Tibial artery (tissue), 4 donors: ENCODE results near the gene RAD50.

Source experiments
- DNase-seq, 2 donors: peaks; one replicate each; pipeline ENCODE4 v3.0.0-alpha.2; 2019
- H3K27ac ChIP-seq, 2 donors: fragments of 200-600 bp; sonication (generic) in 1 of 2; 1 replicate in 1 of 2; 2 replicates in 1 of 2; pipeline ENCODE4 v1.5.1; 2018 to 2019; ENCODE audit warnings: mild to moderate bottlenecking in 1 of 2
- H3K27me3 ChIP-seq, 2 donors: fragments of 200-600 bp; sonication (generic) in 1 of 2; one replicate each; pipeline versions ENCODE4 v1.5.1 to v1.6.0; 2016 to 2019
- H3K36me3 ChIP-seq, 3 donors: fragments of 200-600 bp; sonication (generic) in 2 of 3; one replicate each; pipeline ENCODE4 v1.5.1; 2016 to 2019; ENCODE audit warnings: mild to moderate bottlenecking in 2 of 3
- H3K4me1 ChIP-seq, 4 donors: fragments of 200-600 bp; sonication (generic) in 2 of 4; 1 replicate in 3 of 4; 2 replicates in 1 of 4; pipeline ENCODE4 v1.5.1; 2016 to 2019
- H3K4me3 ChIP-seq, 2 donors: fragments of 200-600 bp; sonication (generic) in 1 of 2; 1 replicate in 1 of 2; 2 replicates in 1 of 2; pipeline ENCODE4 v1.5.1; 2018 to 2019; ENCODE audit warnings: mild to moderate bottlenecking in 2 of 2
- H3K9me3 ChIP-seq, 3 donors: fragments of 200-600 bp; sonication (generic) in 1 of 3; one replicate each; pipeline ENCODE4 v1.5.1; 2016 to 2019
- CTCF ChIP-seq, 2 experiments: fragments of 200-600 bp in 1 of 2; fragments of 450-650 bp in 1 of 2; IDR thresholded peaks; one replicate each; pipeline ENCODE4 v1.5.1; 2017 to 2019; ENCODE audit warnings: antibody characterized with exemption in 2 of 2, mild to moderate bottlenecking in 1 of 2, moderate library complexity in 1 of 2
- intact Hi-C: fragments of 100-400 bp; cut with DNase I; formaldehyde crosslinking; loops from one replicate; pipeline ENCODE4 v1.15.0; 2023; ENCODE audit warnings: low total_unique reads

Gene RAD50

DNA sequence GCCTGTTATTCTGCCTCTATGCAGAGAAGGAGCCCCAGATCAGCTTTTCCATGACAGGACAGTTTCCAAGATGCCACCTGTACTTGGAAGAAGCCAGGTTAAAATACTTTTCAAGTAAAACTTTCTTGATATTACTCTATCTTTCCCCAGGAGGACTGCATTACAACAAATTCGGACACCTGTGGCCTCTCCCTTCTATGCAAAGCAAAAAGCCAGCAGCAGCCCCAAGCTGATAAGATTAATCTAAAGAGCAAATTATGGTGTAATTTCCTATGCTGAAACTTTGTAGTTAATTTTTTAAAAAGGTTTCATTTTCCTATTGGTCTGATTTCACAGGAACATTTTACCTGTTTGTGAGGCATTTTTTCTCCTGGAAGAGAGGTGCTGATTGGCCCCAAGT is 116.7 kb downstream of the RAD50 start:
- H3K27me3 ChIP-seq, result no peaks in the 10 kb centered on the region
- peak in 1 of 2 donors; percentile 15 for DNase-seq
- peak overlapping the region; percentile 57 to 82 for H3K27ac ChIP-seq
- TF ChIP-seq CTCF (IDR thresholded peaks at IDR 0.05), result no peak
- intact Hi-C loops, result loop anchor here (10.0 kb wide), 1 partner anchor 149 kb away; no protein-coding TSS in a partner anchor
- no peaks in the 10 kb centered on the region for H3K9me3 ChIP-seq
- H3K36me3 ChIP-seq, result no peaks in the 10 kb centered on the region
- no peak overlapping the region for H3K4me3 ChIP-seq
- H3K4me1 ChIP-seq, result peaks cover 0 to 46% (median 23%) of the 10 kb centered on the region in 4 donors

- no peak for TF ChIP-seq CTCF (IDR thresholded peaks at IDR 0.05)
- peaks cover 0 to 46% (median 23%) of the 10 kb centered on the region in 4 donors for H3K4me1 ChIP-seq
- intact Hi-C loops, result loop anchor here (10.0 kb wide), 1 partner anchor 149 kb away; no protein-coding TSS in a partner anchor
- H3K4me3 ChIP-seq, result peak within 1 kb of the TSS; percentile 20 to 27
- H3K36me3 ChIP-seq, result no peaks in the 10 kb centered on the region
- peak in 1 of 2 donors; percentile 19 for DNase-seq
- no peaks in the 10 kb centered on the region for H3K27me3 ChIP-seq
- no peaks in the 10 kb centered on the region for H3K9me3 ChIP-seq
- H3K27ac ChIP-seq, result peak within 1 kb of the TSS; percentile 57 to 82
These were observed 117.3 kb downstream of the RAD50 start, which contains the start of gene IL4 for GRCh38 chr5:132673939-132674630. Gene IL4, plus strand, starts transcription at chr5:132673989. Its CDS starts 62 bp downstream, at chr5:132674051.

GRCh38 chr5:132674671-132675506 is 118.1 kb downstream of the RAD50 start:
- Histone ChIP-seq H3K36me3 (no peaks in the 10 kb centered on the region), H3K4me1 (peaks cover 0 to 46% (median 23%) of the 10 kb centered on the region in 4 donors), H3K27me3 (no peaks in the 10 kb centered on the region), H3K27ac (peak overlapping the region; percentile 57 to 82), H3K4me3 (peak overlapping the region; percentile 20 to 27), H3K9me3 (no peaks in the 10 kb centered on the region)
- no peak for TF ChIP-seq CTCF (IDR thresholded peaks at IDR 0.05)
- DNase-seq, result peak in 1 of 2 donors; percentile 68
- intact Hi-C loops, result loop anchor here (10.0 kb wide), 1 partner anchor 150 kb away; no protein-coding TSS in a partner anchor

GRCh38 chr5:132675936-132676689 is 119.3 kb downstream of the RAD50 start:
- peak overlapping the region; percentile 51 to 82 for H3K27ac ChIP-seq

More at GRCh38 chr5:132675936-132676689, 119.3 kb downstream of the RAD50 start:
- TF ChIP-seq CTCF (IDR thresholded peaks at IDR 0.05), result no peak
- Histone ChIP-seq H3K4me3 (no peak overlapping the region), H3K9me3 (no peaks in the 10 kb centered on the region), H3K27me3 (no peaks in the 10 kb centered on the region), H3K4me1 (peaks cover 0 to 46% (median 23%) of the 10 kb centered on the region in 4 donors), H3K36me3 (no peaks in the 10 kb centered on the region)
- intact Hi-C loops, result loop anchor here (10.0 kb wide), 1 partner anchor 151 kb away; no protein-coding TSS in a partner anchor
- DNase-seq, result peak in 1 of 2 donors; percentile 25
